PC-3 (cell line): Measurements from ENCODE around the gene PABPN1L. TPM values are rescaled to one million over a fixed set of nuclear protein-coding genes. Genes with fewer than 3 reads are reported as not detected.

Experiments used
- ATAC-seq: fragments of 200-7000 bp; cut with Tn5 transposase; 2 replicates; pipeline ENCODE4 v1.9.1; 2020; ENCODE audit warnings: mild to moderate bottlenecking, moderate library complexity
- BruUV-seq: library from RNA; stranded (reverse); fragments of 400-500 nt; replicated peaks from 2 replicates; lab custom pipeline; 2021; lab: Mats Ljungman, UMichigan
- CTCF ChIA-PET: fragments of 300-600 bp; sonication (Branson Sonifier 250); formaldehyde crosslinking; loops from one replicate; lab custom pipeline; 2022; ENCODE audit warnings: antibody characterized with exemption; lab: Charles Lee
- POLR2A ChIA-PET: fragments of 300-600 bp; sonication (Branson Sonifier 250); formaldehyde crosslinking; loops from one replicate; lab custom pipeline; 2022; ENCODE audit warnings: antibody characterized with exemption; ENCODE audit not compliant: unreplicated experiment; lab: Charles Lee
- DNase-seq: peaks from one replicate; pipeline ENCODE4 v3.0.0-alpha.2; 2015
- H2AFZ ChIP-seq: fragments of 300-600 bp; sonication (generic); 2 replicates; pipeline ENCODE4 v1.6.0; 2016; ENCODE audit warnings: antibody characterized with exemption, low read length
- H3F3A ChIP-seq: fragments of 300-600 bp; sonication (generic); one replicate; pipeline ENCODE4 v1.6.0; 2017; ENCODE audit warnings: antibody characterized with exemption, low read length, control low read depth, mild to moderate bottlenecking; ENCODE audit not compliant: unreplicated experiment
- H3K27ac ChIP-seq: fragments of 300-600 bp; sonication (generic); 2 replicates; pipeline ENCODE4 v1.5.1; 2016; ENCODE audit warnings: mild to moderate bottlenecking, low read length
- H3K27me3 ChIP-seq: fragments of 300-600 bp; sonication (generic); 2 replicates; pipeline ENCODE4 v1.6.1; 2016; ENCODE audit warnings: low read length, mixed read lengths
- H3K36me3 ChIP-seq: fragments of 300-600 bp; sonication (generic); 2 replicates; pipeline ENCODE4 v1.6.1; 2016; ENCODE audit warnings: low read depth, mixed run types, low read length, mixed read lengths
- H3K4me1 ChIP-seq: fragments of 300-600 bp; sonication (generic); 2 replicates; pipeline ENCODE4 v1.5.1; 2016; ENCODE audit warnings: low read length; ENCODE audit not compliant: insufficient read depth
- H3K4me2 ChIP-seq: fragments of 300-600 bp; sonication (generic); 2 replicates; pipeline ENCODE4 v1.6.0; 2016; ENCODE audit warnings: low read length
- H3K4me3 ChIP-seq: fragments of 300-600 bp; sonication (generic); 2 replicates; pipeline ENCODE4 v1.5.1; 2016; ENCODE audit warnings: mild to moderate bottlenecking, low read length, mixed read lengths
- H3K79me2 ChIP-seq: fragments of 300-600 bp; sonication (generic); 2 replicates; pipeline ENCODE4 v1.6.1; 2017; ENCODE audit warnings: low read length, mixed read lengths
- H3K9ac ChIP-seq: fragments of 300-600 bp; sonication (generic); 2 replicates; pipeline ENCODE4 v1.6.0; 2016; ENCODE audit warnings: mild to moderate bottlenecking, low read length
- H3K9me2 ChIP-seq: fragments of 300-600 bp; sonication (generic); replicated peaks from 2 replicates; pipeline ENCODE4 v1.6.1; 2016; ENCODE audit warnings: mixed run types, low read length, mixed read lengths
- H3K9me3 ChIP-seq: fragments of 300-600 bp; sonication (generic); 2 replicates; pipeline ENCODE4 v1.6.1; 2016; ENCODE audit warnings: low read length, mixed read lengths
- H4K20me1 ChIP-seq: fragments of 300-600 bp; sonication (generic); 2 replicates; pipeline ENCODE4 v1.6.1; 2016; ENCODE audit warnings: low read length, mixed read lengths
- EZH2 ChIP-seq: fragments of 300-600 bp; sonication (generic); IDR thresholded peaks from one replicate; pipeline ENCODE4 v1.6.1; 2017; ENCODE audit warnings: antibody characterized with exemption, mild to moderate bottlenecking, low read length; ENCODE audit not compliant: unreplicated experiment
- EZH2phosphoT487 ChIP-seq: fragments of 300-600 bp; sonication (generic); IDR thresholded peaks from 2 replicates; pipeline ENCODE4 v1.6.1; 2018; ENCODE audit warnings: mild to moderate bottlenecking, antibody characterized with exemption, low read length, borderline replicate concordance
- intact Hi-C: fragments of 100-400 bp; cut with micrococcal nuclease; formaldehyde crosslinking; loops from 2 replicates; pipeline ENCODE4 v1.9.0; 2023
- total RNA-seq: library from RNA; depleted of rRNA; stranded (reverse); fragments of >200 nt; gene quantifications from 2 replicates; pipeline ENCODE4 v1.2.3, GENCODE V29; 2014
- TF ChIP-seq, protein P1 (sequence below): fragments of 300-600 bp; sonication (generic); conservative IDR thresholded peaks from 2 replicates; pipeline ENCODE4 v1.5.1; 2017; ENCODE audit warnings: antibody characterized with exemption, low read depth, mild to moderate bottlenecking, low read length

PABPN1L gene
- total RNA-seq, 1 experiment from 2014 or later, result not detected

DNA sequence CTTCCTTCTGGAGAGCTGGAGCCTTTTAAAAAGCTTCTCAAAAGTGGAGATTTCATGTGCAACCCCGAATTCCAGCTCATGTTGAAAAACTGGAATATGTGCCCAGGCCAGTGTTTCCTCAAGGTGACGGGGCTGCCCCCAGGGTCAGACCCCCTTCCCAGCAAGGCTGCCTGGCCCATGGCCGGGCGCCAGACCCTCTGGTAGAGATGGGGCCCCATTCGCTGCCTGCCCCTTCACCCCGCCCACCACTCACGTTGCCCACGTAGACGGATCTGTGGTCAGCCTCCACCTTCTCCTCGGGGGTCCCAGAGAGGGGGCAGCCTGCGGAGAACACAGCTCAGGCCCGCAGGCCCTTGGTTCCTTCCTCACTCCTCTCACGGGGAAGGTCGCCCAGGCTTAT is 1.1 kb downstream of the PABPN1L start:
- H3K9ac ChIP-seq, result no peak overlapping the region

DNA sequence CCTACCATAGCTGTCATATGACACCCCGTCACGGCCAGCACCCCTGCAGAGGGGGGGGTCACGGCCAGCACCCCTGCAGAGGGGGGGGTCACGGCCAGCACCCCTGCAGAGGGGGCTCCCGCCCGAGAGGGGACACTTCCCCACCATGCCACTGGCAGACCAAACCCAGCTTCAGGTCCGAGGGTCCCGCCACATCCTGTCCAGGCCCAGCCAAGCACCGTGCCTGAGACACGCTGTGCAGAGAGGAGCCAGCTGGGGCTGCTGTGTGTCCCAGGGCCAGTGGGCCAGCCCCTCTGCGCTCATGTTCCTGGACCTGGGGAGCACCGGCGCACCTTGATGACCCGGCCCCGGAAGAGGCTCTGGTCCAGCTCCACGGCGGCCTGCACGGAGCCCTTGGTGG is 1.9 kb downstream of the PABPN1L start:
- H3K9me3 ChIP-seq, result no peaks in the 10 kb centered on the region
- DNase-seq, result no peak
- intact Hi-C loops, result no loop called here
- no peaks in the 10 kb centered on the region for H3K79me2 ChIP-seq
- BruUV-seq, result no TSS peak
- ChIA-PET CTCF (no interaction called here), POLR2A (no interaction called here)
- no peaks in the 10 kb centered on the region for H3F3A ChIP-seq
- H2AFZ ChIP-seq, result no peak overlapping the region
- no peaks in the 10 kb centered on the region for H3K36me3 ChIP-seq
- H3K4me2 ChIP-seq, result no peak overlapping the region
- H3K27me3 ChIP-seq, result no peaks in the 10 kb centered on the region
- no peaks in the 10 kb centered on the region for H3K4me1 ChIP-seq
- TF ChIP-seq, protein P1, sequence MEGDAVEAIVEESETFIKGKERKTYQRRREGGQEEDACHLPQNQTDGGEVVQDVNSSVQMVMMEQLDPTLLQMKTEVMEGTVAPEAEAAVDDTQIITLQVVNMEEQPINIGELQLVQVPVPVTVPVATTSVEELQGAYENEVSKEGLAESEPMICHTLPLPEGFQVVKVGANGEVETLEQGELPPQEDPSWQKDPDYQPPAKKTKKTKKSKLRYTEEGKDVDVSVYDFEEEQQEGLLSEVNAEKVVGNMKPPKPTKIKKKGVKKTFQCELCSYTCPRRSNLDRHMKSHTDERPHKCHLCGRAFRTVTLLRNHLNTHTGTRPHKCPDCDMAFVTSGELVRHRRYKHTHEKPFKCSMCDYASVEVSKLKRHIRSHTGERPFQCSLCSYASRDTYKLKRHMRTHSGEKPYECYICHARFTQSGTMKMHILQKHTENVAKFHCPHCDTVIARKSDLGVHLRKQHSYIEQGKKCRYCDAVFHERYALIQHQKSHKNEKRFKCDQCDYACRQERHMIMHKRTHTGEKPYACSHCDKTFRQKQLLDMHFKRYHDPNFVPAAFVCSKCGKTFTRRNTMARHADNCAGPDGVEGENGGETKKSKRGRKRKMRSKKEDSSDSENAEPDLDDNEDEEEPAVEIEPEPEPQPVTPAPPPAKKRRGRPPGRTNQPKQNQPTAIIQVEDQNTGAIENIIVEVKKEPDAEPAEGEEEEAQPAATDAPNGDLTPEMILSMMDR, result no peak
- no peak for TF ChIP-seq EZH2
- TF ChIP-seq EZH2phosphoT487, result no peak
- no peak overlapping the region for H3K27ac ChIP-seq
- H3K9ac ChIP-seq, result no peak overlapping the region
- no peak overlapping the region for H3K4me3 ChIP-seq
- ATAC-seq, result no peak
- H3K9me2 ChIP-seq, result no peaks in the 10 kb centered on the region
- H4K20me1 ChIP-seq, result no peaks in the 10 kb centered on the region

More for the DNA sequence above, 1.1 kb downstream of the PABPN1L start:
- H3K9me3 ChIP-seq, result no peaks in the 10 kb centered on the region
- no peak overlapping the region for H3K4me3 ChIP-seq
- TF ChIP-seq EZH2 (no peak), EZH2phosphoT487 (no peak)
- TF ChIP-seq, protein P1, result no peak
- no TSS peak for BruUV-seq
- no peaks in the 10 kb centered on the region for H3K79me2 ChIP-seq
- ATAC-seq (no peak), DNase-seq (no peak)
- H4K20me1 ChIP-seq, result no peaks in the 10 kb centered on the region
- no peak overlapping the region for H3K27ac ChIP-seq
- H3K36me3 ChIP-seq, result no peaks in the 10 kb centered on the region
- ChIA-PET POLR2A (no interaction called here), CTCF (no interaction called here)
- intact Hi-C loops, result no loop called here
- no peaks in the 10 kb centered on the region for H3F3A ChIP-seq
- H3K4me1 ChIP-seq, result no peaks in the 10 kb centered on the region
- no peaks in the 10 kb centered on the region for H3K27me3 ChIP-seq
- no peak overlapping the region for H2AFZ ChIP-seq
- no peaks in the 10 kb centered on the region for H3K9me2 ChIP-seq
- no peak overlapping the region for H3K4me2 ChIP-seq

DNA sequence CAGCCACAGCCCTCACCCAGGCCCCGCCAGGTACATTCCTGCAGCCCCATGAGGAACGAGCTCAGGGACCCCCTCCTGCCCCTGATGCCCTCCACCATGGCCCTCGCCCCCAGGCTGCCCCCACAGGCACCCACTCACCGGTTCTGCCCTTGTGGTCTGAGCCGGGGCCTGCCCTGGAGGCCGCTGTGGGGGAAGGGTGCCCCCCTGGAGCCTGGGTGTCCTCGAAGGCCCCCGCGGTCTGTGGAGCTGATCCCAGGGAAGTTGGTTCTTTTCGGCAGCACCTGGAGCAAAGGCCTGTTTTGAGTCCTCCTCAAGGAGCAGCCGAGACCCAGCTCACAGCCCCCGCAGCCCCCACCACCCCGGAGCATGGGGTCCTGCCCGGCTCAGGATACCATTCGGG is 2.4 kb downstream of the PABPN1L start:
- Histone ChIP-seq H3K9ac (no peak overlapping the region), H2AFZ (no peak overlapping the region), H4K20me1 (no peaks in the 10 kb centered on the region), H3K9me3 (no peaks in the 10 kb centered on the region), H3K27ac (no peak overlapping the region), H3K36me3 (no peaks in the 10 kb centered on the region), H3F3A (no peaks in the 10 kb centered on the region), H3K4me1 (no peaks in the 10 kb centered on the region), H3K9me2 (no peaks in the 10 kb centered on the region), H3K79me2 (no peaks in the 10 kb centered on the region), H3K4me2 (no peak overlapping the region), H3K4me3 (no peak overlapping the region), H3K27me3 (no peaks in the 10 kb centered on the region)
- CTCF ChIA-PET, result no interaction called here
- POLR2A ChIA-PET, result no interaction called here
- no peak for ATAC-seq
- intact Hi-C loops, result no loop called here
- no peak for DNase-seq
- BruUV-seq, result no TSS peak
- no peak for TF ChIP-seq EZH2
- no peak for TF ChIP-seq EZH2phosphoT487
- TF ChIP-seq, protein P1, result no peak
